Measurements from ENCODE around the gene UNC93B1.

The UNC93B1 gene

GRCh38 chr11:68040957-68041591, 37.2 kb upstream of the UNC93B1 start:
- in situ Hi-C loops (cut with MboI; ENCODE audit: low sequenced_read_pairs), result no loop called here

GRCh38 chr11:68040101-68040956, 36.4 kb upstream of the UNC93B1 start:
- in situ Hi-C loops (cut with MboI; ENCODE audit: low sequenced_read_pairs), result no loop called here

GRCh38 chr11:68039526-68040086, 35.7 kb upstream of the UNC93B1 start:
- in situ Hi-C loops (cut with MboI; ENCODE audit: low sequenced_read_pairs), result no loop called here

- in situ Hi-C loops (cut with MboI; ENCODE audit: low sequenced_read_pairs), result no loop called here
Observed at GRCh38 chr11:68038718-68039525, 35.0 kb upstream of the UNC93B1 start, which contains the start of gene TCIRG1. Gene TCIRG1 (plus strand): TSS chr11:68039025. CDS start chr11:68041272, 2,247 bp downstream.

- in situ Hi-C loops (cut with MboI; ENCODE audit: low sequenced_read_pairs), result no loop called here
Observed at GRCh38 chr11:68038226-68038717, 34.4 kb upstream of the UNC93B1 start.

- in situ Hi-C loops (cut with MboI; ENCODE audit: low sequenced_read_pairs), result no loop called here
Observed at GRCh38 chr11:68037411-68038225, 33.7 kb upstream of the UNC93B1 start.

GRCh38 chr11:68036717-68037239, 32.9 kb upstream of the UNC93B1 start:
- in situ Hi-C loops (cut with MboI; ENCODE audit: low sequenced_read_pairs), result no loop called here

- in situ Hi-C loops (cut with MboI; ENCODE audit: low sequenced_read_pairs), result no loop called here
Observed at GRCh38 chr11:68036141-68036716, 32.3 kb upstream of the UNC93B1 start.

GRCh38 chr11:68035266-68035876, 31.5 kb upstream of the UNC93B1 start:
- in situ Hi-C loops (cut with MboI; ENCODE audit: low sequenced_read_pairs), result no loop called here

GRCh38 chr11:68033708-68034045, 29.8 kb upstream of the UNC93B1 start:
- in situ Hi-C loops (cut with MboI; ENCODE audit: low sequenced_read_pairs), result no loop called here

- in situ Hi-C loops (cut with MboI; ENCODE audit: low sequenced_read_pairs), result no loop called here
Observed at GRCh38 chr11:68032997-68033707, 29.3 kb upstream of the UNC93B1 start.

- in situ Hi-C loops (cut with MboI; ENCODE audit: low sequenced_read_pairs), result no loop called here
Observed at GRCh38 chr11:68032003-68032402, 28.1 kb upstream of the UNC93B1 start.

- in situ Hi-C loops (cut with MboI; ENCODE audit: low sequenced_read_pairs), result no loop called here
Observed at GRCh38 chr11:68031144-68031464, 27.2 kb upstream of the UNC93B1 start.

- in situ Hi-C loops (cut with MboI; ENCODE audit: low sequenced_read_pairs), result no loop called here
Observed at GRCh38 chr11:68030318-68031143, 26.6 kb upstream of the UNC93B1 start, which contains the start of gene NDUFS8. Gene NDUFS8 (plus strand): TSS chr11:68030681. CDS start chr11:68032152, 1,471 bp downstream.

- in situ Hi-C loops (cut with MboI; ENCODE audit: low sequenced_read_pairs), result no loop called here
Observed at GRCh38 chr11:68028802-68029545, 25.1 kb upstream of the UNC93B1 start.

GRCh38 chr11:68027667-68028066, 23.8 kb upstream of the UNC93B1 start:
- in situ Hi-C loops (cut with MboI; ENCODE audit: low sequenced_read_pairs), result no loop called here
